Neural progenitor cell (in vitro differentiated cells): ENCODE data around the gene MANBA.

Source experiments
- CTCF ChIP-seq: fragments of 200-600 bp; sonication (generic); IDR thresholded peaks from 2 replicates; pipeline ENCODE4 v1.5.1; 2017; ENCODE audit warnings: antibody characterized with exemption, mild to moderate bottlenecking
- EZH2phosphoT487 ChIP-seq: fragments of 200-600 bp; sonication (generic); IDR thresholded peaks from 2 replicates; pipeline ENCODE4 v1.6.1; 2017; ENCODE audit warnings: antibody characterized with exemption

- TF ChIP-seq CTCF (no peak), EZH2phosphoT487 (no peak)
Observed at GRCh38 chr4:102633100-102633499, 127.7 kb downstream of the MANBA start.
